WI38 (cell line): ENCODE measurements around the gene CALHM1.

Experiments
- H3K4me3 ChIP-seq: 2 replicates; pipeline ENCODE4 v1.5.1; 2011; ENCODE audit warnings: low read depth, mild to moderate bottlenecking, control low read depth, low read length
- TF ChIP-seq, protein P1 (sequence below): IDR thresholded peaks from 2 replicates; pipeline ENCODE4 v1.5.1; 2012; ENCODE audit warnings: low read depth, mild to moderate bottlenecking, control low read depth, low read length

The CALHM1 gene

DNA sequence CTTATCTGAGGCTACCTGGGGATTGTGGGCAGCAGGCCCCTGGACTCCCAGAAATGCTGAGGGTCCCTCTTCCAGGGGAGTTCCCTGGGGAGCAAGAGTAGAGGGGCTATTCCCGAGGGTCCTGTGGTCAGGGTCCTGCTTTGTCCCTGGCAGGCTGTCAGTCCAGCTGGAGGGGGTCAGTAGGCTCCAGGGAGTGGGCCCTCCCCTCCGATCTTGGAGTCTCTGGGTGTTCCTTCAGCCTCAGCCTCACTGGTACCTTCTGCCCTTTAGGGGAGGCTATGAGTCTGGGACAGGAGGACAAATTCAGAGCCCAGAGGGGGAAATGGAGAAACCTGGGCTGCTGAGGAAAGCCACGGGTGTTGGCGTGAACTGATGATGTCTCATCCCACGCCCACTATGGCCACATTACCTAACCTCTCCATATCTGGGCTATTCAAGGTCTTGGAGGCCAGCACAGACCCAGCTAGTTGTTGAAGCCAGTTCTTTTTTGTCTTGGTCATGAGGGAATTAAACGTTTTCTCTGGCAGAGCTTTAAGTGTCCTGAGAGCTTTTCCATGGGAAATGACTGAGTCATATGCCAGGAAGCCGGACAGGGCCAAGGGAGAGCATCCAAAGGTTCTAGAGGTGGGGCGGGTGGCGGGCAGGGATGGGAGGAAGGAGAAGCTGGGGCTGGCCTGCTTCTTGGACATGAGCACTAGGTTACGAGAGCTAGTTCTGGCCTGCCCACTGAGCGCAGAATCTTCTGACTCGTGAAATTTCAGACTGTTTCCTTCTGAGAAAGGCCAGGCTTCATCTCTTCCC, 12.7 kb downstream of the CALHM1 start:
- TF ChIP-seq, protein P1, sequence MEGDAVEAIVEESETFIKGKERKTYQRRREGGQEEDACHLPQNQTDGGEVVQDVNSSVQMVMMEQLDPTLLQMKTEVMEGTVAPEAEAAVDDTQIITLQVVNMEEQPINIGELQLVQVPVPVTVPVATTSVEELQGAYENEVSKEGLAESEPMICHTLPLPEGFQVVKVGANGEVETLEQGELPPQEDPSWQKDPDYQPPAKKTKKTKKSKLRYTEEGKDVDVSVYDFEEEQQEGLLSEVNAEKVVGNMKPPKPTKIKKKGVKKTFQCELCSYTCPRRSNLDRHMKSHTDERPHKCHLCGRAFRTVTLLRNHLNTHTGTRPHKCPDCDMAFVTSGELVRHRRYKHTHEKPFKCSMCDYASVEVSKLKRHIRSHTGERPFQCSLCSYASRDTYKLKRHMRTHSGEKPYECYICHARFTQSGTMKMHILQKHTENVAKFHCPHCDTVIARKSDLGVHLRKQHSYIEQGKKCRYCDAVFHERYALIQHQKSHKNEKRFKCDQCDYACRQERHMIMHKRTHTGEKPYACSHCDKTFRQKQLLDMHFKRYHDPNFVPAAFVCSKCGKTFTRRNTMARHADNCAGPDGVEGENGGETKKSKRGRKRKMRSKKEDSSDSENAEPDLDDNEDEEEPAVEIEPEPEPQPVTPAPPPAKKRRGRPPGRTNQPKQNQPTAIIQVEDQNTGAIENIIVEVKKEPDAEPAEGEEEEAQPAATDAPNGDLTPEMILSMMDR: no peak
- H3K4me3 ChIP-seq: no peak overlapping the region

DNA sequence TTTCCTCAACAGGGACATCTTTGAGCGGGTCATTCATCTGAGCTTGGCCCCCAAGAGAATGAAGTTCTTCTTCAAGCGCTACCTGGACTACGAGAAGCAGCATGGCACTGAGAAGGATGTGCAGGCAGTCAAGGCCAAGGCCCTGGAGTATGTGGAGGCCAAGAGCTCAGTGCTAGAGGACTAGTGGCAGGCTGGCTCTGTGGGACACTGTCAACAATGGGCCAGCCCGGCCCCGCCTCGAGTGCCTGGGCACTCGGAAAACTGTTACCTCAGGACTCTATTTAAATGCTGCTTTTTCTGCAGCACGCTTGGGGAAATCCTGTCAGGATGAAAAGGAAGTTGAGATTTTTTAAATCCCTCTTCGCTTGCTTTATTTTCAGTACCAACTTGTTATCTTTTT, 13.3 kb downstream of the CALHM1 start:
- no peak overlapping the region for H3K4me3 ChIP-seq
- TF ChIP-seq, protein P1: no peak

DNA sequence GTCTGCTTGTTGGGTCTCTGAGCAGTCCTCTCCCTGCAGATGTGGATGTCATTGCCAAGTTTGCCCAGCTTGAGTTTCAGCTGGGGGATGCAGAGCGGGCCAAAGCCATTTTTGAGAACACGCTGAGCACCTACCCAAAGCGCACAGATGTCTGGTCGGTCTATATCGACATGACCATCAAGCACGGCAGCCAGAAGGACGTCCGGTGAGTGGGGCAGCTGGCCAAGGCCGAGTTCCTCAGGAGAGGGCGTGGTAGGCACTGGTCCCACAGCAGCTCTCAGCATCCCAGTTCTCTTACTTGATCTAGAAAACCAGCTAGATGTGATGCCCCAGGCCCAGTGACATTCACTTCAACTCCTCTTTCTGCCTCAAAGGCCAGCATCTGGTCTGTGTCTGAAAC, 14.2 kb downstream of the CALHM1 start:
- H3K4me3 ChIP-seq: no peak overlapping the region
- TF ChIP-seq, protein P1: no peak

DNA sequence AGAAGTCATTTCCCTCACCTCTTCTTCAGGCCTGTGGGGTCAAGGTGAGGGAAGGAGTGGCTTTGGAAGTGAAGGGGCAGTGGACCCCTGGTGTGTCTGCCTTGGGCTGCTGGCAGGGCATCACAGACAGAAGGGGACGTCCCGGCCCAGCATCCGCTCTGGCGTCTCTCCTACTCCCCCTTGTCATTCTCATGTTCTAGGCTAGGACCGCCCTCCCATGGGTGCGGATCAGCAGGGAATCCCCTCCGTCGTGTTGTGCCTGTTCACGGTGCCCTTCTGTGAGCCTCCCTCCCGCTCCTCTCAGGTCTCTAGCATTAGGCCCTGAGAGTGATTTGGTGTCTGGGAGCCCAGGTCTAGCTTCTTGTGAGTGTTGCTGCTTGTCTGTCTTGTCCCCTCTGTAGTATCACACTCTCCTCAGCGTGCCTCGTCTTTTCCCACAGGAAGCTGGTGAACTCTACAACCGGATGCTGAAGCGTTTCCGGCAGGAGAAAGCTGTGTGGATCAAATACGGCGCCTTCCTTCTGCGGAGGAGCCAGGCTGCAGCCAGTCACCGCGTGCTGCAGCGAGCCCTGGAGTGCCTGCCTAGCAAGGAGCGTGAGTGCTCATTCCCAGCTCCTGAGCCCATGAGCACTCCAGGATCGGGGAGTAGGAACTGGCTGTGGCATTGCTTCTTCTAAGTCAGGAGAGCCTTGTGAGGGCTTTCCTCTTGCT, 15.1 kb downstream of the CALHM1 start:
- H3K4me3 ChIP-seq: no peak overlapping the region
- TF ChIP-seq, protein P1: no peak

DNA sequence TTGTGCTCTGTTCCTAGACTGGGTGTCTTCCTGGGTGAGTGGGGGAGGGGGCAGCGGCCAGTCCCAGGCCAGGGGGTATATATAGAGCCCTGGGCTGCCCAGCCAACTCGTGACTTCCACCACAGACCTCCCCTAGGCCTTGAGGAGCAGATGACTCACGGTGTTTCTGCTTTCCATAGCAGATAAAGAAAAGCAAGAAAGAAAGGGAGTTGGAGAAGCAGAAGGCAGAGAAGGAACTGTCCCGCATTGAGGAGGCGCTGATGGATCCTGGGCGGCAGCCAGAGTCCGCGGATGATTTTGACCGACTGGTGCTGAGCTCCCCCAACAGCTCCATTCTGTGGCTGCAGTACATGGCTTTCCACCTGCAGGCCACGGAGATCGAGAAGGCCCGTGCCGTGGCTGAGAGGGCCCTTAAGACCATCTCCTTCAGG, 16.7 kb downstream of the CALHM1 start:
- TF ChIP-seq, protein P1: no peak
- H3K4me3 ChIP-seq: no peak overlapping the region

DNA sequence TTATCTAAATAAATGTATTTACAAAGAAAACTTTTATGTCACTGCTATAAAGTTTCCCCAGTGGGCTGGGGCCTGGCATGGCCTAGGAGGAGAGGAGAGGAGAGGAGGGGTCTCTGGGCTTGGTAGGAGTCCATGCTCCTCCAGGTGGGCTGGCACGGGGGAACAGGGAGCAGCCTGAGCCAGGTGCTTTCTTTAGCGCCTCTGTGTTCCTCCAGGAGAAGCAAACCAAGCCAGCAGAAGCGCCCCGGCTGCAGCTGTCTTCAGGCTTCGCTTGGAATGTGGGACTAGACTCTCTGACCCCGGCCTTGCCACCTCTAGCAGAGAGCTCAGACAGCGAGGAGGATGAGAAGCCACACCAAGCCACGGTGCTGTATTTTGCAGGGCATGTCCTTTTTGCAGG, 17.1 kb downstream of the CALHM1 start:
- no peak overlapping the region for H3K4me3 ChIP-seq
- TF ChIP-seq, protein P1: no peak

DNA sequence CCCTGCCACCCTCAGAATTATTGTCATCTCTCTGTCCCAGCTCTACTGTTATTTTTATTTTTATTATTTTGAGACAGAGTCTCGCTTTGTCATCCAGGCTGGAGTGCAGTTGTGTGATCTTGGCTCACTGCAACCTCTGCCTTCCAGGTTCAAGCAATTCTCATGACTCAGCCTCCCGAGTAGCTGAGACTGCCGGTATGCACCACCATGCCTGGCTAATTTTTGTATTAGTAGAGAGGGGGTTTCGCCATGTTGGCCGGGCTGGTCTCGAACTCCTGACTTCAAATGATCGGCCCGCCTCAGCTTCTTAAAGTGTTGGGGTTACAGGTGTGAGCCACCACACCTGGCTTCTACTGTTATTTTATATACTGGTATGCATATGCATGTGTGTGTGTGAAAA, 17.5 kb downstream of the CALHM1 start:
- TF ChIP-seq, protein P1: no peak
- H3K4me3 ChIP-seq: no peak overlapping the region
